Osteocyte (in vitro differentiated cells): ENCODE measurements around the gene SNX5. TPM values are rescaled to one million over a fixed set of nuclear protein-coding genes. Genes with fewer than 3 reads are reported as not detected.

Experiments used
- DNase-seq: peaks from one replicate; pipeline ENCODE4 v3.0.0; 2021; ENCODE audit warnings: mixed read lengths; ENCODE audit not compliant: unreplicated experiment; ENCODE audit errors: extremely low spot score
- H3K27ac Mint-ChIP-seq: one replicate; pipeline ENCODE4 v1.8.0; 2021; ENCODE audit warnings: mild to moderate bottlenecking, mixed read lengths; ENCODE audit not compliant: unreplicated experiment
- H3K27me3 Mint-ChIP-seq: one replicate; pipeline ENCODE4 v1.8.0; 2021; ENCODE audit warnings: mixed read lengths; ENCODE audit not compliant: unreplicated experiment
- H3K36me3 Mint-ChIP-seq: one replicate; pipeline ENCODE4 v1.8.0; 2021; ENCODE audit warnings: mixed read lengths; ENCODE audit not compliant: unreplicated experiment
- H3K4me1 Mint-ChIP-seq: one replicate; pipeline ENCODE4 v1.8.0; 2021; ENCODE audit warnings: mixed read lengths; ENCODE audit not compliant: unreplicated experiment
- H3K4me3 Mint-ChIP-seq: one replicate; pipeline ENCODE4 v1.8.0; 2021; ENCODE audit warnings: mild to moderate bottlenecking, moderate library complexity, mixed read lengths; ENCODE audit not compliant: unreplicated experiment
- H3K9me3 Mint-ChIP-seq: one replicate; pipeline ENCODE4 v1.8.0; 2021; ENCODE audit warnings: mixed read lengths; ENCODE audit not compliant: unreplicated experiment
- total RNA-seq: library from RNA; stranded (reverse); gene quantifications from 2 replicates; pipeline ENCODE4 v1.2.1, GENCODE V29; 2021
- TF ChIP-seq, protein P1 (sequence below): fragments of 200-600 bp; sonication (generic); IDR thresholded peaks from 2 replicates; pipeline ENCODE4 v1.5.0; 2021; ENCODE audit warnings: antibody characterized with exemption, mild to moderate bottlenecking, moderate library complexity

Gene SNX5
- total RNA-seq, 1 donor from 2014 or later, result 147 TPM

DNA sequence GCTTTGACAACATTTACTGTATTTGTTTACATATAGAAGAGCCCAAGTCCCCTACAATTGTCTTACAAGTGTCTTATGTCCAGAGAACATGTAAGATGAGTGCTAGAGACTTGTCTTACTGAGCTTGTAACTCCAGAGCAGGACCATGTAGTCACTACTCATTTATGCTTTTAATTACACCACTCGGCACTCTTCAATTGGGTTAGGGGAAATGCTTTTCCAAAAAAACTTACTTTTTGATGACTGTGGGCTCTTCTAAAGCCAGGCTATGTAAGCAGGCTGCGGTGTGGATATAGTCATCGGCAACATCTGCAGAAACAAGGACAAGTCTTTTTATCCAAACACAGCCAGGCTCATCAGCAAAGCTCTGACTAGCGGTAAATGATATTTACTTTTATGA lies 18.7 kb downstream of the SNX5 start:
- no peak overlapping the region for H3K4me3 Mint-ChIP-seq
- no peaks in the 10 kb centered on the region for H3K27me3 Mint-ChIP-seq
- peaks cover 93% of the 10 kb centered on the region for H3K36me3 Mint-ChIP-seq
- no peak for DNase-seq
- H3K27ac Mint-ChIP-seq, result no peak overlapping the region
- peaks cover 3% of the 10 kb centered on the region for H3K4me1 Mint-ChIP-seq
- TF ChIP-seq, protein P1, sequence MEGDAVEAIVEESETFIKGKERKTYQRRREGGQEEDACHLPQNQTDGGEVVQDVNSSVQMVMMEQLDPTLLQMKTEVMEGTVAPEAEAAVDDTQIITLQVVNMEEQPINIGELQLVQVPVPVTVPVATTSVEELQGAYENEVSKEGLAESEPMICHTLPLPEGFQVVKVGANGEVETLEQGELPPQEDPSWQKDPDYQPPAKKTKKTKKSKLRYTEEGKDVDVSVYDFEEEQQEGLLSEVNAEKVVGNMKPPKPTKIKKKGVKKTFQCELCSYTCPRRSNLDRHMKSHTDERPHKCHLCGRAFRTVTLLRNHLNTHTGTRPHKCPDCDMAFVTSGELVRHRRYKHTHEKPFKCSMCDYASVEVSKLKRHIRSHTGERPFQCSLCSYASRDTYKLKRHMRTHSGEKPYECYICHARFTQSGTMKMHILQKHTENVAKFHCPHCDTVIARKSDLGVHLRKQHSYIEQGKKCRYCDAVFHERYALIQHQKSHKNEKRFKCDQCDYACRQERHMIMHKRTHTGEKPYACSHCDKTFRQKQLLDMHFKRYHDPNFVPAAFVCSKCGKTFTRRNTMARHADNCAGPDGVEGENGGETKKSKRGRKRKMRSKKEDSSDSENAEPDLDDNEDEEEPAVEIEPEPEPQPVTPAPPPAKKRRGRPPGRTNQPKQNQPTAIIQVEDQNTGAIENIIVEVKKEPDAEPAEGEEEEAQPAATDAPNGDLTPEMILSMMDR, result no peak
- H3K9me3 Mint-ChIP-seq, result no peaks in the 10 kb centered on the region

- TF ChIP-seq, protein P1, result no peak
- Mint-ChIP-seq H3K36me3 (peaks cover 87% of the 10 kb centered on the region), H3K9me3 (no peaks in the 10 kb centered on the region), H3K27ac (no peak overlapping the region), H3K4me3 (no peak overlapping the region), H3K4me1 (no peaks in the 10 kb centered on the region), H3K27me3 (no peaks in the 10 kb centered on the region)
- no peak for DNase-seq
Measured at GRCh38 chr20:17948442-17948841, 20.2 kb downstream of the SNX5 start.

- H3K27ac Mint-ChIP-seq, result no peak overlapping the region
- no peaks in the 10 kb centered on the region for H3K27me3 Mint-ChIP-seq
- H3K4me1 Mint-ChIP-seq, result no peaks in the 10 kb centered on the region
- H3K9me3 Mint-ChIP-seq, result no peaks in the 10 kb centered on the region
- peaks cover 79% of the 10 kb centered on the region for H3K36me3 Mint-ChIP-seq
- TF ChIP-seq, protein P1, result no peak
- H3K4me3 Mint-ChIP-seq, result no peak overlapping the region
- no peak for DNase-seq
Measured at GRCh38 chr20:17947474-17947815, 21.1 kb downstream of the SNX5 start.

DNA sequence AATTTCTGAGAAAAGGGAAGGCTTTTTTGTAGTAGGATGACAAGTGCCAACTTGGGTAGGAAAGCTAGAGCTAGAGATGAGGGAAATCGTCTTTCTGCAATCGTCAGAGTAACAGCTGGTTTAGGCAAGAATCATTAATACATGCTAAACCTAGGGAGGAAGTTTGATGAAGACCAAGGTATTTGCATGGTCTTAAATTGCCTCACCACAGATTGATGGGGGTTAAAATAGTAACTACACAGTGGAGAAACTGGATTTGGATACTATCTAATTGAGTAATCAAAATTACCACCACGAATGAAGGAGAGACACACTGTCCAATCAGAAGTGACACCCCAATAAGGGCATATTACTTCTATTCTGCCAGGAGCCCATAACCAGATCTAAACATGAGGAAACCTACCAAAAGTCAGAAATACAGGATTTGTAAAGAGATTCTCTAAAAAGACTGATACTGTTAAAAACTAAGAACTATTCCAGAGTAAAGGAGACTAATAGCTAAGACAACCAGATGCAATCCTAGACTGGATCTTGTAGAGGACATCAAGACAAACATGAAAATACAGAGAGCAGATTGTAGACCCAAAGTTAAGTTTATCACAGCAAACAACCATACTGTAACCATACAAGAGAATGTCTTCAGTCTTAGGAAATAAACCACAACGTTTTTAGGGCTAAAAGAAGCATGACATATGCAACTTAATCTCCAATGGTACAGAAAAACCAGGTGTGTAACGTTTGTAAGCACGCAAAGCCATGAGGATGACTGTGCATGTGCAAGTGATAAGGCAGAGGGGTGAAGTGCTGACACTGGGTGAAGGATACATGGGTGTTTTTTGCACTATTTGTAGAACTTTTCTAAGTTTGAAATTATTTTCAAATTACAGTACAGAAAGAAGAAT lies 21.8 kb downstream of the SNX5 start:
- TF ChIP-seq, protein P1, result no peak
- Mint-ChIP-seq H3K9me3 (no peaks in the 10 kb centered on the region), H3K27me3 (no peaks in the 10 kb centered on the region), H3K36me3 (peaks cover 80% of the 10 kb centered on the region), H3K27ac (no peak overlapping the region), H3K4me3 (no peak overlapping the region), H3K4me1 (peaks cover under 1% of the 10 kb centered on the region)
- DNase-seq, result no peak

DNA sequence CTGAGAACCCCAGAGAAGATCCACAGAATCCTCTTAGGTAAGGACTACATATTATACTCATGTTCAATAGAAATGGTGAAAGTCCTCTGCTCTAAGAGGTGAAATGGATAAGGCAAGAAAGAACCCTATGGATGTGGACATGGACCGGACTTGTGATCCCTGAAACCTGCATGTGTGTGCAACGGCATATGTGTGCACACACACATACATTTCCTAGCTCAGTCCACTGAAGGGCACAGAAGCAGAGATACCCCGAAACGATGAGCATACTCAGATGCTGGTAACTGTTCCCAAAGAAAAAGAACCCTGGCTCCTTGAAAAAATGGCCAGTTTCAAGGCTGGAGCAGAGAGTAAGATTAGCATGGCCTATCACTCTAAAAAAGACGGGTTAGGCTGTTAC lies 22.6 kb downstream of the SNX5 start:
- H3K4me1 Mint-ChIP-seq, result peaks cover 3% of the 10 kb centered on the region
- no peak for DNase-seq
- no peaks in the 10 kb centered on the region for H3K27me3 Mint-ChIP-seq
- no peaks in the 10 kb centered on the region for H3K9me3 Mint-ChIP-seq
- no peak overlapping the region for H3K4me3 Mint-ChIP-seq
- TF ChIP-seq, protein P1, result no peak
- no peak overlapping the region for H3K27ac Mint-ChIP-seq
- peaks cover 79% of the 10 kb centered on the region for H3K36me3 Mint-ChIP-seq
